Measurements from ENCODE around the gene GTF2IRD1. TPM values are rescaled to one million over a fixed set of nuclear protein-coding genes. Genes with fewer than 3 reads are reported as not detected.

The GTF2IRD1 gene
- polyA plus RNA-seq, 1 of the 3 experiments (the other 2 are of a cell fraction) = 26.4 TPM

DNA sequence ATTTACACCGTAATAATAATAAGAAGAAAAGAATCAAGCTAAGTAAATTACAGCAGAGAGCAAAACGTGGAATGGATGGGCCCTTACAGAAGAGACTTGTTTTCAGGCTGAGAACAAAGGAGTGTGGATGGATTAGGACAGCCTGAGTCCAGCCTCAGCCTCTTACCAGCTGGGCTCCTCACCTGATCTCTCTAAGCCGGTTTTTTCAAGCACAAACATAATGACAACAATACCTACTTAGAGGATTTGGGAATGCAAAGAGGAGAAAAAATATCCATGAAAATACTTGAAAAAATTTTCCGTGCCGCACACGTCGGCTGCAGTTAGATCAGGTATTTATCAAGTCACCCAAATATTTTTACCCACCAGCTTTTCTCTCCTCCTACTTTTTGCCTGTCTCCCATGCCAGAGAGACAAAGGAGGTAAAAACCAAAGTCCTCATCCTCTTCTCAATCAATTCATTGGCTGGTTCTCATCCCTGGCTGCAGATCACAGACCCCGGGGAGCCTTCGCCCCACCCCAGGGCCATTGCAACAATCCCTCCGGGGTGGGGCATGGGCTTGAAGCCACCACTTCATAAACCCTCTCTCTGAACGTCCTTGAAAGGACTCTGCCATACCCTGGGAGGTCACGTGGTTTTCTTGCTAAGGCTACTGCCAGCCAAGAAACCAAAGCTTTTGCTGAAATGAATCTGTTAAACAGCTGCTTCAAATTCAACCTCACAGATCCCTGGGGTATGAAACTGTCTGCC is 174.1 kb downstream of the GTF2IRD1 start:
- Histone ChIP-seq H3K4me3 (ENCODE audit: low read depth in 2 of 2, low read length in 1 of 2) (no peak overlapping the region), H3K27ac (ENCODE audit: low read depth in 2 of 2, low read length in 1 of 2) (no peak overlapping the region), H3K4me1 (ENCODE audit: control insufficient read depth in 1 of 2, insufficient read depth in 2 of 2, low read depth in 1 of 2, low read length in 1 of 2) (peaks cover 0 to 2% of the 10 kb centered on the region in 2 experiments; a peak in 1 of 4 replicates), H3K4me2 (no peak overlapping the region), H3F3A (replicated peaks; ENCODE audit: insufficient read depth) (peaks cover 6% of the 10 kb centered on the region), H4K20me1 (ENCODE audit: insufficient read depth) (no peaks in the 10 kb centered on the region), H3K9me2 (no peaks in the 10 kb centered on the region), H3K36me3 (replicated peaks in 1 of 2; ENCODE audit: control insufficient read depth in 1 of 2, insufficient read depth in 2 of 2, low read length in 1 of 2) (no peaks in the 10 kb centered on the region), H2AFZ (ENCODE audit: low read depth) (no peak overlapping the region), H3K9ac (no peak overlapping the region), H3K27me3 (ENCODE audit: insufficient read depth) (no peaks in the 10 kb centered on the region), H3K9me3 (no peaks in the 10 kb centered on the region), H3K79me2 (ENCODE audit: insufficient read depth) (no peaks in the 10 kb centered on the region)
- TF ChIP-seq, protein P1, sequence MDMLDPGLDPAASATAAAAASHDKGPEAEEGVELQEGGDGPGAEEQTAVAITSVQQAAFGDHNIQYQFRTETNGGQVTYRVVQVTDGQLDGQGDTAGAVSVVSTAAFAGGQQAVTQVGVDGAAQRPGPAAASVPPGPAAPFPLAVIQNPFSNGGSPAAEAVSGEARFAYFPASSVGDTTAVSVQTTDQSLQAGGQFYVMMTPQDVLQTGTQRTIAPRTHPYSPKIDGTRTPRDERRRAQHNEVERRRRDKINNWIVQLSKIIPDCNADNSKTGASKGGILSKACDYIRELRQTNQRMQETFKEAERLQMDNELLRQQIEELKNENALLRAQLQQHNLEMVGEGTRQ (IDR thresholded peaks at IDR 0.05; ENCODE audit: borderline replicate concordance, low read depth, low read length) = no peak
- TF ChIP-seq, protein P2, sequence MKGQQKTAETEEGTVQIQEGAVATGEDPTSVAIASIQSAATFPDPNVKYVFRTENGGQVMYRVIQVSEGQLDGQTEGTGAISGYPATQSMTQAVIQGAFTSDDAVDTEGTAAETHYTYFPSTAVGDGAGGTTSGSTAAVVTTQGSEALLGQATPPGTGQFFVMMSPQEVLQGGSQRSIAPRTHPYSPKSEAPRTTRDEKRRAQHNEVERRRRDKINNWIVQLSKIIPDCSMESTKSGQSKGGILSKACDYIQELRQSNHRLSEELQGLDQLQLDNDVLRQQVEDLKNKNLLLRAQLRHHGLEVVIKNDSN (IDR thresholded peaks at IDR 0.05; ENCODE audit: borderline replicate concordance, low read depth) = peak; percentile 74
- ChIA-PET CTCF (interaction anchor here (0.6 to 1.2 kb wide), 3 partner anchors 9 to 1008 kb away, joined by 3 to 5 read pairs (median 4); no protein-coding TSS in a partner anchor), POLR2A (no interaction called here)
- 79% methylated on average over 12 of the region's 12 CpGs for WGBS (ENCODE audit: low lambda C conversion rate)
- DNase-seq = peak; percentile 45

DNA sequence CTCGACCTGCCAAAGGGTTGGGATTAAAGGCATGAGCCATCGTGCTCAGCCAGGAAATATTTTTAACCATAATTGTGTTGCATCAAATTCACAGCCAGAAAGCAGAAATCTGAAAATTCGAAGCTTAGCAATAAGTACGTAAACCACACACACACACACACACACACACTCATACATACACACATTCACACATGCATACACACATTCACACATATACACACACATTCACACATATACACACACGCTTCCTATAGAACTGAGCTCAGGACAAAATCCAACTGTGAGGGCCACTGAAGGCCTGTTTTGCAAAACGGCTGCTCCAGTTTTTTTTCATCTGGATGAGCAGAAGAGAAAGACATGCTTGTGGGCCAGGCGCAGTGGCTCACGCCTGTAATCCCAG is 178.8 kb downstream of the GTF2IRD1 start:
- Histone ChIP-seq H3K4me3 (ENCODE audit: low read depth in 2 of 2, low read length in 1 of 2) (no peak overlapping the region), H2AFZ (ENCODE audit: low read depth) (no peak overlapping the region), H3F3A (replicated peaks; ENCODE audit: insufficient read depth) (peaks cover 3% of the 10 kb centered on the region), H3K27me3 (ENCODE audit: insufficient read depth) (no peaks in the 10 kb centered on the region), H3K4me2 (no peak overlapping the region), H3K36me3 (replicated peaks in 1 of 2; ENCODE audit: control insufficient read depth in 1 of 2, insufficient read depth in 2 of 2, low read length in 1 of 2) (no peaks in the 10 kb centered on the region), H3K4me1 (ENCODE audit: control insufficient read depth in 1 of 2, insufficient read depth in 2 of 2, low read depth in 1 of 2, low read length in 1 of 2) (peaks cover 4 to 12% of the 10 kb centered on the region in 2 experiments; a peak in 3 of 4 replicates), H3K9ac (no peak overlapping the region), H4K20me1 (ENCODE audit: insufficient read depth) (no peaks in the 10 kb centered on the region), H3K9me2 (no peaks in the 10 kb centered on the region), H3K9me3 (no peaks in the 10 kb centered on the region), H3K79me2 (ENCODE audit: insufficient read depth) (no peaks in the 10 kb centered on the region), H3K27ac (ENCODE audit: low read depth in 2 of 2, low read length in 1 of 2) (no peak overlapping the region)
- TF ChIP-seq, protein P3, sequence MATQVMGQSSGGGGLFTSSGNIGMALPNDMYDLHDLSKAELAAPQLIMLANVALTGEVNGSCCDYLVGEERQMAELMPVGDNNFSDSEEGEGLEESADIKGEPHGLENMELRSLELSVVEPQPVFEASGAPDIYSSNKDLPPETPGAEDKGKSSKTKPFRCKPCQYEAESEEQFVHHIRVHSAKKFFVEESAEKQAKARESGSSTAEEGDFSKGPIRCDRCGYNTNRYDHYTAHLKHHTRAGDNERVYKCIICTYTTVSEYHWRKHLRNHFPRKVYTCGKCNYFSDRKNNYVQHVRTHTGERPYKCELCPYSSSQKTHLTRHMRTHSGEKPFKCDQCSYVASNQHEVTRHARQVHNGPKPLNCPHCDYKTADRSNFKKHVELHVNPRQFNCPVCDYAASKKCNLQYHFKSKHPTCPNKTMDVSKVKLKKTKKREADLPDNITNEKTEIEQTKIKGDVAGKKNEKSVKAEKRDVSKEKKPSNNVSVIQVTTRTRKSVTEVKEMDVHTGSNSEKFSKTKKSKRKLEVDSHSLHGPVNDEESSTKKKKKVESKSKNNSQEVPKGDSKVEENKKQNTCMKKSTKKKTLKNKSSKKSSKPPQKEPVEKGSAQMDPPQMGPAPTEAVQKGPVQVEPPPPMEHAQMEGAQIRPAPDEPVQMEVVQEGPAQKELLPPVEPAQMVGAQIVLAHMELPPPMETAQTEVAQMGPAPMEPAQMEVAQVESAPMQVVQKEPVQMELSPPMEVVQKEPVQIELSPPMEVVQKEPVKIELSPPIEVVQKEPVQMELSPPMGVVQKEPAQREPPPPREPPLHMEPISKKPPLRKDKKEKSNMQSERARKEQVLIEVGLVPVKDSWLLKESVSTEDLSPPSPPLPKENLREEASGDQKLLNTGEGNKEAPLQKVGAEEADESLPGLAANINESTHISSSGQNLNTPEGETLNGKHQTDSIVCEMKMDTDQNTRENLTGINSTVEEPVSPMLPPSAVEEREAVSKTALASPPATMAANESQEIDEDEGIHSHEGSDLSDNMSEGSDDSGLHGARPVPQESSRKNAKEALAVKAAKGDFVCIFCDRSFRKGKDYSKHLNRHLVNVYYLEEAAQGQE (IDR thresholded peaks at IDR 0.05; ENCODE audit: low read depth, low read length) = no peak
- TF ChIP-seq, protein P2 (IDR thresholded peaks at IDR 0.05; ENCODE audit: borderline replicate concordance, low read depth) = no peak
- no peak for TF ChIP-seq GATA2 (CRISPR knock-in tag; IDR thresholded peaks at IDR 0.05)
- no peak for TF ChIP-seq CHD2 (IDR thresholded peaks at IDR 0.05; ENCODE audit: low read length, partially characterized antibody)
- no peak for TF ChIP-seq SMC3 (IDR thresholded peaks at IDR 0.05; ENCODE audit: low read depth, low read length)
- no peak for TF ChIP-seq EZH2phosphoT487 (IDR thresholded peaks at IDR 0.05; ENCODE audit: borderline replicate concordance, low read depth)
- no peak for TF ChIP-seq RCOR1 (IDR thresholded peaks at IDR 0.05; ENCODE audit: low read length)
- TF ChIP-seq FOSL2 (IDR thresholded peaks at IDR 0.05; ENCODE audit: borderline replicate concordance, low read depth) = no peak
- no peak for TF ChIP-seq EP300 (IDR thresholded peaks at IDR 0.05; ENCODE audit: borderline replicate concordance in 1 of 2, low read depth in 1 of 2, low read length in 1 of 2)
- TF ChIP-seq TEAD4 (IDR thresholded peaks at IDR 0.05; ENCODE audit: borderline replicate concordance, insufficient read depth) = no peak
- no peak for TF ChIP-seq NFIC (IDR thresholded peaks at IDR 0.05; ENCODE audit: borderline replicate concordance)
- TF ChIP-seq, protein P4, sequence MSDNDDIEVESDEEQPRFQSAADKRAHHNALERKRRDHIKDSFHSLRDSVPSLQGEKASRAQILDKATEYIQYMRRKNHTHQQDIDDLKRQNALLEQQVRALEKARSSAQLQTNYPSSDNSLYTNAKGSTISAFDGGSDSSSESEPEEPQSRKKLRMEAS (IDR thresholded peaks at IDR 0.05; ENCODE audit: low read depth) = no peak
- no peak for TF ChIP-seq GABPA (IDR thresholded peaks at IDR 0.05; ENCODE audit: low read depth)
- TF ChIP-seq POLR2AphosphoS5 (IDR thresholded peaks at IDR 0.05; ENCODE audit: low read depth, low read length) = no peak
- TF ChIP-seq FOXM1 (IDR thresholded peaks at IDR 0.05; ENCODE audit: low read depth) = no peak
- CTCF ChIA-PET = interaction anchor here (1.4 to 1.5 kb wide), 2 partner anchors 231 to 232 kb away, joined by 3 read pairs; no protein-coding TSS in a partner anchor
- POLR2A ChIA-PET = no interaction called here
- WGBS (ENCODE audit: low lambda C conversion rate) = 87% methylated on average over 8 of the region's 8 CpGs
- no peak for DNase-seq
